Measurements from ENCODE around the gene IRS2. TPM values are rescaled to one million over a fixed set of nuclear protein-coding genes. Genes with fewer than 3 reads are reported as not detected.

Gene IRS2
- total RNA-seq, 1 experiment from 2014 or later, result 41.8 TPM

DNA sequence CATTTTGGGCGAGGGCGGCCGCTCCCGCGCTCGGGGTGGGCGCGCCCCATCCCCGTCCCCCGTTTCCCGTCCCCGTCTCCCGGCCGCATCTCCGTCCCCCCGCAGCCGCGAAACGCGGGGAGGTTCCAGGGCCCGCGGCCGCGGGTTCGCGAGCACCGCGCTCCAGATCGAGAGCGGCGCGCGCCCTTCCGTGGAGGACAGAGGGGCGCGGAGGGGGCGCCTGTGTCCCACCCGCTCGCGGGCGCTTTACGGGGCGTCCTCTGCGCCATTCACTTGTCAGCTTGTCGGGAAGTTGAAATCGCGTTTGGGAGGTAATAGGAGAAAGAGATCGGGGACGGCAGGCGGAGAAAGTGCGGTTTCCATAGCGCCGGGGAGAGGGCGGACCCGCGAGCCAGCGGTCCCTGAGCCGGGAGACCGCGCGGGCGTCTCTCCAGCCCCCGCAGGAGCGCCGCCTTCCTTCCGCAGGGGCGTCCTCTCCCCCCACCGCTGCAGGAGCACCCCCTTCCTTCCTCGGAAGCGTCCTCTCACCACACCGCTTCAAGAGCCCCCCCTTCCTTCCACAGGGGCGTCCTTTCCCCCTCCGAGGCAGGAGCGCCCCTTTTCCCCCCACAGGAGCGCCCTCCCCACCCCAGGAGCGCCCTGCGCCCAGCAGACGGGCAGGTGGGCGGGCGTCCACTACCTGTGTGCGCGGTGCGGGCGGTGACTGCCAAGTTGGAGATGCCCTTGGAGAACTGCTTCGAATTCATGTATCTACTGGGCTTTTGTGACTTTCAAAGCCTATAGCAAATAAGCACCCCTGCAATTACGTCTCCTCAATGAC is 962 bp upstream of the IRS2 start:
- no peaks in the 10 kb centered on the region for H3K27me3 Mint-ChIP-seq (ENCODE audit: insufficient read depth, unreplicated experiment)
- TF ChIP-seq, protein P1, sequence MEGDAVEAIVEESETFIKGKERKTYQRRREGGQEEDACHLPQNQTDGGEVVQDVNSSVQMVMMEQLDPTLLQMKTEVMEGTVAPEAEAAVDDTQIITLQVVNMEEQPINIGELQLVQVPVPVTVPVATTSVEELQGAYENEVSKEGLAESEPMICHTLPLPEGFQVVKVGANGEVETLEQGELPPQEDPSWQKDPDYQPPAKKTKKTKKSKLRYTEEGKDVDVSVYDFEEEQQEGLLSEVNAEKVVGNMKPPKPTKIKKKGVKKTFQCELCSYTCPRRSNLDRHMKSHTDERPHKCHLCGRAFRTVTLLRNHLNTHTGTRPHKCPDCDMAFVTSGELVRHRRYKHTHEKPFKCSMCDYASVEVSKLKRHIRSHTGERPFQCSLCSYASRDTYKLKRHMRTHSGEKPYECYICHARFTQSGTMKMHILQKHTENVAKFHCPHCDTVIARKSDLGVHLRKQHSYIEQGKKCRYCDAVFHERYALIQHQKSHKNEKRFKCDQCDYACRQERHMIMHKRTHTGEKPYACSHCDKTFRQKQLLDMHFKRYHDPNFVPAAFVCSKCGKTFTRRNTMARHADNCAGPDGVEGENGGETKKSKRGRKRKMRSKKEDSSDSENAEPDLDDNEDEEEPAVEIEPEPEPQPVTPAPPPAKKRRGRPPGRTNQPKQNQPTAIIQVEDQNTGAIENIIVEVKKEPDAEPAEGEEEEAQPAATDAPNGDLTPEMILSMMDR (IDR thresholded peaks at IDR 0.05; ENCODE audit: unreplicated experiment), result no peak
- H3K9me3 Mint-ChIP-seq (ENCODE audit: unreplicated experiment), result no peaks in the 10 kb centered on the region
- H3K36me3 Mint-ChIP-seq (ENCODE audit: insufficient read depth, unreplicated experiment), result peaks cover 29% of the 10 kb centered on the region
- intact Hi-C loops (cut with micrococcal nuclease), result loop anchor here (2.0 kb wide), 2 partner anchors 157 to 211 kb away; no protein-coding TSS in a partner anchor
- H3K4me3 Mint-ChIP-seq (ENCODE audit: unreplicated experiment), result peak overlapping the region; percentile 81
- BruUV-seq (replicated peaks), result no TSS peak
- H3K4me1 Mint-ChIP-seq (ENCODE audit: insufficient read depth, unreplicated experiment), result peaks cover 34% of the 10 kb centered on the region
- DNase-seq (ENCODE audit: unreplicated experiment), result peak; percentile 58
- CTCF ChIA-PET, result interaction anchor here (0.6 to 0.7 kb wide), 3 partner anchors 46 to 837 kb away, joined by 3 read pairs; no protein-coding TSS in a partner anchor
- POLR2A ChIA-PET, result interaction anchor here (0.6 to 1.9 kb wide), 12 partner anchors 8 to 826 kb away, joined by 3 to 5 read pairs (median 3); no protein-coding TSS in a partner anchor
- peak overlapping the region; percentile 31 for H3K27ac Mint-ChIP-seq (ENCODE audit: low read depth, unreplicated experiment)

DNA sequence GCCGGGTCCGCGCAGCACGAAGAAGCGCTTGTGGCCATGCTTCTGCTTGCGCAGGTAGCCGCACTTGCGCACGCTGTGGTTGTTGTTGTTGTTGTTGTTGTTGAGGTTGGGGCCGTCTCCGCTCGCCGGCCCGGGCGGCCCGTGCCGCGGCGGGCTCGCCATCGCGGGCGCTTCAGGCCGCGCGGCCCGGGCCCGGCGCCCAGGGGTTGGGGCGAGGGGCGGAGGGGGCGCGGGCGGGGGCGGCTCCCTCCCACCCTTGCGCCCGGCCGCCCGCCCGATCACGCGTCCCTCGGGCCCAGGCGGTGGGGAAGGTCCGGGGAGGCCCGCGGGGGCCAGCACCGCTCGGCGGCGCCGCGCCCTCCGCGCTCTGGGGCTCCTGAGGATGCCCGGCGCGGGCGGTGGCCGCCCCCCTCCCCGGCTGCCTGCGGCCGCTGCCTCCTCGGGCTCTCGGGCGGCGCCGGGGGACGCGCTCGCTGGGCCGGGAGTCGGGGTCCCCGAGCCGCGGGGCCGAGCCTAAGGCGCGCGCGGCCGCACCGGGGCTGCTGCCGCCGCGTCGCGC is 412 bp downstream of the IRS2 start:
- TF ChIP-seq, protein P1 (IDR thresholded peaks at IDR 0.05; ENCODE audit: unreplicated experiment), result no peak
- peaks cover 43% of the 10 kb centered on the region for H3K36me3 Mint-ChIP-seq (ENCODE audit: insufficient read depth, unreplicated experiment)
- ChIA-PET CTCF (interaction anchor here (1.3 to 3.3 kb wide), 4 partner anchors 321 to 823 kb away, joined by 7 to 30 read pairs (median 8); no protein-coding TSS in a partner anchor), POLR2A (interaction anchor here (0.9 to 2.3 kb wide), 12 partner anchors 42 to 870 kb away, joined by 3 to 18 read pairs (median 5); no protein-coding TSS in a partner anchor)
- intact Hi-C loops (cut with micrococcal nuclease), result loop anchor here (1.0 to 2.0 kb wide), 3 partner anchors 159 to 323 kb away; no protein-coding TSS in a partner anchor
- peak overlapping the region; percentile 84 for H3K4me3 Mint-ChIP-seq (ENCODE audit: unreplicated experiment)
- no peaks in the 10 kb centered on the region for H3K27me3 Mint-ChIP-seq (ENCODE audit: insufficient read depth, unreplicated experiment)
- no TSS peak for BruUV-seq (replicated peaks)
- peaks cover 28% of the 10 kb centered on the region for H3K4me1 Mint-ChIP-seq (ENCODE audit: insufficient read depth, unreplicated experiment)
- no peak for DNase-seq (ENCODE audit: unreplicated experiment)
- no peaks in the 10 kb centered on the region for H3K9me3 Mint-ChIP-seq (ENCODE audit: unreplicated experiment)
- peak overlapping the region; percentile 31 for H3K27ac Mint-ChIP-seq (ENCODE audit: low read depth, unreplicated experiment)

DNA sequence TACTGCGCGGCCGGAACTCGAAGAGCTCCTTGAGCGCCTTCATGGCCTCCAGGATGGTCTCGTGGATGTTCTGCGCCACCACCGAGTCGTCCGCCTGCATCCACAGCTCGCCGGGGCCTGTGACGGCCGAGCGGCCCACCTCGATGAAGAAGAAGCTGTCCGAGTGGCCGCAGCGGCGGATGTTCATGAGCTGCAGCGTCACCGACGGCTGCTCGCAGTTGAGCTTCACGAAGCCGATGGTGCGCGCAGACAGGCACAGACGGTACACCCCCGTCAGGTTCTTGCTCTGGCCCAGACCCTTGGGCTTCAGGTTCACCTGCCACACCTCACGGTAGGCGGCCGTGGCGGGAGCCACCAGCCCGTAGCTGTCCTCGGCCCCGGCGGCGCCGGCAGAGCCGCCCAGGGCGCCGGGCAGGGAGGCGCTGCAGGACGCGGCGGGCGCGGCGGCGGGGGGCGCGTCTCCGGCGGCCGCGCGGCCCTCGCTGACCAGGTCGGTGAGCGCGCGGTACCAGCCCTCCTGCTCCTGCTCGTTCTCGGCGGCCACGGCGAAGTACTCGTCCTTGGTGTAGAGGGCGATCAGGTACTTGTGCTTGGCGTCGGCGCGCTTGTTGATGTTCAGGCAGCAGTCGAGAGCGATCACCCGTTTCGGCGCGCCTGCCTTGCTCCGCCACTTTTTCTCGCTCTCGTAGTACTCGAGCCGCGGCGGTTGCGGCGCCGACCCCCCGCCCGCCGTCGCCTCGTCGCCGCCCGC is 1.1 kb downstream of the IRS2 start:
- H3K27ac Mint-ChIP-seq (ENCODE audit: low read depth, unreplicated experiment), result peak overlapping the region; percentile 31
- CTCF ChIA-PET, result interaction anchor here (0.6 to 3.3 kb wide), 29 partner anchors 9 to 872 kb away, joined by 3 to 30 read pairs (median 4); no protein-coding TSS in a partner anchor

More for the DNA sequence above, 1.1 kb downstream of the IRS2 start:
- peaks cover 30% of the 10 kb centered on the region for H3K4me1 Mint-ChIP-seq (ENCODE audit: insufficient read depth, unreplicated experiment)
- TF ChIP-seq, protein P1 (IDR thresholded peaks at IDR 0.05; ENCODE audit: unreplicated experiment), result no peak
- H3K9me3 Mint-ChIP-seq (ENCODE audit: unreplicated experiment), result no peaks in the 10 kb centered on the region
- H3K4me3 Mint-ChIP-seq (ENCODE audit: unreplicated experiment), result peak overlapping the region; percentile 84
- intact Hi-C loops (cut with micrococcal nuclease), result no loop called here
- H3K27me3 Mint-ChIP-seq (ENCODE audit: insufficient read depth, unreplicated experiment), result no peaks in the 10 kb centered on the region
- peak; percentile 55 for DNase-seq (ENCODE audit: unreplicated experiment)
- H3K36me3 Mint-ChIP-seq (ENCODE audit: insufficient read depth, unreplicated experiment), result peaks cover 49% of the 10 kb centered on the region
- TSS peak; percentile 4 for BruUV-seq (replicated peaks)
- POLR2A ChIA-PET, result interaction anchor here (0.6 to 2.3 kb wide), 28 partner anchors 41 to 870 kb away, joined by 3 to 18 read pairs (median 4); no protein-coding TSS in a partner anchor

Measured in MCF 10A (cell line).